GM18502 (cell line): ENCODE results near the gene GTF3C4.
"Not testable (repeated sequence)": the region's sequence is repeated elsewhere in the genome, so short reads cannot be mapped to it uniquely, and the experiment has no call there.

Source experiments
- ATAC-seq: cut with Tn5 transposase; IDR thresholded peaks from one replicate; pipeline ENCODE4 v1.9.1; 2021; ENCODE audit warnings: mild to moderate bottlenecking; ENCODE audit not compliant: unreplicated experiment, poor library complexity

The GTF3C4 gene

GRCh38 chr9:132697230-132697629 lies 27.0 kb downstream of the GTF3C4 start:
- no peak for ATAC-seq

GRCh38 chr9:132698989-132699388 lies 28.7 kb downstream of the GTF3C4 start:
- ATAC-seq = no peak

- ATAC-seq = no peak
Observed at GRCh38 chr9:132699956-132700355, 29.7 kb downstream of the GTF3C4 start.

GRCh38 chr9:132702254-132702653 lies 32.0 kb downstream of the GTF3C4 start:
- ATAC-seq = no peak

- no peak for ATAC-seq
Observed at GRCh38 chr9:132703336-132703735, 33.1 kb downstream of the GTF3C4 start.

- ATAC-seq = no peak
Observed at GRCh38 chr9:132708239-132708638, 38.0 kb downstream of the GTF3C4 start.

GRCh38 chr9:132708769-132709430 lies 38.6 kb downstream of the GTF3C4 start:
- ATAC-seq = no peak

- no peak for ATAC-seq
Observed at GRCh38 chr9:132710333-132710732, 40.1 kb downstream of the GTF3C4 start.

- ATAC-seq = not testable (repeated sequence)
Observed at GRCh38 chr9:132711152-132711551, 40.9 kb downstream of the GTF3C4 start.

GRCh38 chr9:132711846-132712245 lies 41.6 kb downstream of the GTF3C4 start:
- no peak for ATAC-seq

GRCh38 chr9:132712753-132713152 lies 42.5 kb downstream of the GTF3C4 start:
- ATAC-seq = no peak

GRCh38 chr9:132716007-132716406 lies 45.7 kb downstream of the GTF3C4 start:
- ATAC-seq = no peak

GRCh38 chr9:132717326-132717945 lies 47.2 kb downstream of the GTF3C4 start:
- no peak for ATAC-seq

- not testable (repeated sequence) for ATAC-seq
Observed at GRCh38 chr9:132718381-132718928, 48.2 kb downstream of the GTF3C4 start.

GRCh38 chr9:132721661-132722060 lies 51.4 kb downstream of the GTF3C4 start:
- no peak for ATAC-seq

- no peak for ATAC-seq
Observed at GRCh38 chr9:132722564-132723065, 52.4 kb downstream of the GTF3C4 start.

- ATAC-seq = no peak
Observed at GRCh38 chr9:132723809-132724208, 53.5 kb downstream of the GTF3C4 start.

- ATAC-seq = no peak
Observed at GRCh38 chr9:132725306-132725705, 55.0 kb downstream of the GTF3C4 start.

- no peak for ATAC-seq
Observed at GRCh38 chr9:132726576-132727130, 56.4 kb downstream of the GTF3C4 start.

GRCh38 chr9:132728071-132728470 lies 57.8 kb downstream of the GTF3C4 start:
- ATAC-seq = no peak

- no peak for ATAC-seq
Observed at GRCh38 chr9:132728497-132728896, 58.2 kb downstream of the GTF3C4 start.
